NT2/D1 (cell line): Measurements from ENCODE around the gene TRIP4.
"Not testable (repeated sequence)": the region's sequence is repeated elsewhere in the genome, so short reads cannot be mapped to it uniquely, and the experiment has no call there.

Experiments
- DNase-seq: peaks from one replicate; pipeline ENCODE4 v3.0.0-alpha.2; 2011; ENCODE audit warnings: low read depth, low spot score
- H3K27me3 ChIP-seq: 2 replicates; pipeline ENCODE4 v1.6.0; 2011; ENCODE audit warnings: mild to moderate bottlenecking; ENCODE audit not compliant: insufficient read length, insufficient read depth
- H3K36me3 ChIP-seq: 2 replicates; pipeline ENCODE4 v1.6.1; 2011; ENCODE audit warnings: mild to moderate bottlenecking, low read length, mixed read lengths; ENCODE audit not compliant: insufficient read depth, insufficient read length
- H3K4me1 ChIP-seq: 2 replicates; pipeline ENCODE4 v1.5.1; 2011; ENCODE audit not compliant: insufficient read depth, insufficient read length
- H3K4me3 ChIP-seq: 2 replicates; pipeline ENCODE4 v1.5.1; 2011; ENCODE audit warnings: low read depth; ENCODE audit not compliant: insufficient read length
- H3K9ac ChIP-seq: 2 replicates; pipeline ENCODE4 v1.6.0; 2011; ENCODE audit warnings: low read depth; ENCODE audit not compliant: insufficient read length
- H3K9me3 ChIP-seq: 2 replicates; pipeline ENCODE4 v1.5.1; 2011; ENCODE audit warnings: mild to moderate bottlenecking, low read length; ENCODE audit not compliant: insufficient read depth
- SUZ12 ChIP-seq: IDR thresholded peaks from 2 replicates; pipeline ENCODE4 v1.6.1; 2011; ENCODE audit not compliant: insufficient read length, insufficient read depth; ENCODE audit errors: extremely low read depth
- YY1 ChIP-seq: IDR thresholded peaks from 2 replicates; pipeline ENCODE4 v1.6.1; 2011; ENCODE audit not compliant: insufficient read length, insufficient read depth
- ZNF274 ChIP-seq: IDR thresholded peaks from 2 replicates; pipeline ENCODE4 v1.6.1; 2011; ENCODE audit warnings: mild to moderate bottlenecking, low read depth, low read length

Gene TRIP4

DNA sequence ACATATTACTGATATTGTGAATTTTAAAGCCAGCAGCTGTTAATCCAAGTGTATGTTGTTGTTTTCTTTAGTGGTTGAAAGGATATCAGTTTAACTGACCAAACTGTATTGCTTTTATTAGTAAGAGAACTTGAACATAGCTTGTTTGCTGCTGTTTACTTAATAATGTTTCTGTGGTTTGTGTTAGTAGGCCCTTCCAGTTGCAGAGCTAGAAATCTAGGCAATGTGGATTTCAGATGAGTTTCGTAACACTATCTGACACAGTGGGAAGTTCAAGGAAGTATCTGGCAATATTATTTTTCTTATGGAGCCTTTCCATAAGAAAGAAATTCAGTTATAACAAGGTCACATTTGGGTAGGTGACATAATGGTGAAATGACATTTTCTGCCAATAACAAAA is 91.2 kb downstream of the TRIP4 start:
- Histone ChIP-seq H3K4me3 (no peak overlapping the region), H3K9me3 (no peaks in the 10 kb centered on the region), H3K27me3 (no peaks in the 10 kb centered on the region), H3K9ac (no peak overlapping the region), H3K4me1 (no peaks in the 10 kb centered on the region), H3K36me3 (peaks cover 12% of the 10 kb centered on the region)
- no peak for TF ChIP-seq ZNF274
- TF ChIP-seq YY1: no peak
- TF ChIP-seq SUZ12: no peak
- DNase-seq: no peak

DNA sequence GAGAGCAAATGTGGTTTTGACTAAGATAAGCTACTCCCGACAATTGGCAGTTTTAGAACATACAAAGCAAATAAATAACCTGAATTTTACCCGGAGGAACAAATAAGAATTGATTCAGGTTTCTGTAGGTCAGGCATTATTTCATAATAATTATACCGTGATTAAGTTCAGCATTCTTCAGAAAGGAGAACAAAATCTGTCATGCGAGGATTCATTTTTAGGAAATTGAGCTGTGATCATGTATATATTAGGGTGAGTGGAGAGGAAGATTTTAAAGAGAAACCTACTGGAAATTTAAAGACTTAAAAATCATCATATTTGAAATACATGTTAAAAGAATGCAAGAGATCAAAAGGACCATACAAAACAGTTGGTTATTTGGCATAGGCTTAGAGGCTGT is 93.3 kb downstream of the TRIP4 start:
- Histone ChIP-seq H3K4me3 (no peak overlapping the region), H3K4me1 (no peaks in the 10 kb centered on the region), H3K9me3 (no peaks in the 10 kb centered on the region), H3K27me3 (no peaks in the 10 kb centered on the region), H3K36me3 (peaks cover 12% of the 10 kb centered on the region), H3K9ac (no peak overlapping the region)
- DNase-seq: no peak
- TF ChIP-seq YY1: no peak
- TF ChIP-seq ZNF274: no peak
- no peak for TF ChIP-seq SUZ12

DNA sequence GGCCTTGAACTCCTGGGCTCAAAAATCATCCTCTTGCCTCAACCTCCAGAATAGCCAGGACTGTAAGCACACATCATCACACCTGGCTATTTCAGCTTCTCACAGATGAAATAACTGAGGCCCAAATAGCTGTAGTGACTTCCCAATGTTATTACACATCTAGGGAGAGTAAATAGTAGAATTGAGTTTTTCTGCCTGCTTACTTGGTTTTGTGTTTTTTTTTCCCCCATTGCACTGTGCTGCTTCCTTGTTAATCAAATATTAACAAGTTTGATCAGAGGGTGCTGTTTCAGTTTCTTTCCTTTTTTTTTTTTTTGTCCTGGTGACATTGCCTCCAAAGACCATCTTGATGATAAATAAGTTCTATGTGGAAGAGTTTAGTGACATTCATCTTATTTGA is 96.1 kb downstream of the TRIP4 start:
- Histone ChIP-seq H3K9me3 (no peaks in the 10 kb centered on the region), H3K36me3 (peaks cover 10% of the 10 kb centered on the region), H3K4me1 (peaks cover 2% of the 10 kb centered on the region), H3K27me3 (no peaks in the 10 kb centered on the region), H3K9ac (no peak overlapping the region), H3K4me3 (no peak overlapping the region)
- no peak for DNase-seq
- TF ChIP-seq YY1: no peak
- no peak for TF ChIP-seq ZNF274
- TF ChIP-seq SUZ12: no peak

DNA sequence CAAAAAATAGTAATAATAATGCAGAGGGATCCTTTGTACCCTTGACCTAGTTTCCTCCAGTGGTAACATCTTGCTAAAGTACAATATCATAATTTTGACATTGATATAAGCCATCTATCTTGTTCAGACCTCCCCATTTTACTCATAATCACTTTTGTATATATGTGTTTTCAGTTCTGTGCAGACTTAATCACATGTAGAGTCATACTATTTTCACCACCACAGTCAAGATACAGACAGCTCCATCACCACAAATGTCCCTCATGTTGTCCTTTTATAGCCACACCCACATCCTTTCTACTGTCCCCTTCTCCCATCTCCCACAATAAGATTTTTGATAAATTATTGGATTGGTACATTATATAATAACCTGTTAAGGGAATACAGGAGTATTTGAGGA is 98.2 kb downstream of the TRIP4 start:
- TF ChIP-seq ZNF274: no peak
- no peak for DNase-seq
- peaks cover 9% of the 10 kb centered on the region for H3K36me3 ChIP-seq
- H3K9me3 ChIP-seq: no peaks in the 10 kb centered on the region
- H3K27me3 ChIP-seq: no peaks in the 10 kb centered on the region
- H3K4me3 ChIP-seq: no peak overlapping the region
- no peak overlapping the region for H3K9ac ChIP-seq
- peaks cover 2% of the 10 kb centered on the region for H3K4me1 ChIP-seq

DNA sequence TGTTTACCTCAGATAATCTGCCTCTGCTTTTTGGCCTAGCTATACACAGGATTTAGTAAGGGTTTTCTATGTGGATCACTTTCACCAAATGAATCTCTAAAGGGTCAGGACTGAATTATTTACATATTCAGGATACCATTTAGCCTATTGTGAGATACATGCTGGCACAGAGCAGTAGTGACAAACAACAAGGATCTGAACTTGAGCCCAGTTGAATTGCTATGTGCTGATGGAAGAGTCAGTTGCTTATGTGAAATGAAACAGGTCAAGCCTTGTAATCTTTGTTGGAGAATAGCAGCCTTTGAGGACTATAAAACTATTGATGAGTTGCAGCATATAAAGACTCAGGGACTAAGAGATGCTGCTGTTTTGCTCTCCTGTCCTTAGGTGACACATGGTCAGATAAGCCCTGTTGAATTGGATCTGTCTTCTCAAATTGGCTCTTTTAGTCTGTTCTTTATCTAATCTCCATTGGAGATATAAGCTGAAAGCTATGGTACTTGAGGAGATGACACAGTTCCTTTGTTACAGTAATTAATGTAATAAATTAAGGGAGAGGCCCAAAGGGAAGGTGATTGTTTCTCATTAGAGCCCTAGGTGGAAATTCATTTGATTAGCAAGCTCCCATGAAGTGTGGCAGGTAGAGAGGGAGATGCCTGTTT is 103.1 kb downstream of the TRIP4 start:
- H3K4me1 ChIP-seq: peaks cover 2% of the 10 kb centered on the region
- no peaks in the 10 kb centered on the region for H3K9me3 ChIP-seq
- H3K9ac ChIP-seq: no peak overlapping the region
- peaks cover 12% of the 10 kb centered on the region for H3K36me3 ChIP-seq
- TF ChIP-seq SUZ12 (no peak), ZNF274 (no peak), YY1 (no peak)
- no peaks in the 10 kb centered on the region for H3K27me3 ChIP-seq
- DNase-seq: no peak
- H3K4me3 ChIP-seq: no peak overlapping the region

DNA sequence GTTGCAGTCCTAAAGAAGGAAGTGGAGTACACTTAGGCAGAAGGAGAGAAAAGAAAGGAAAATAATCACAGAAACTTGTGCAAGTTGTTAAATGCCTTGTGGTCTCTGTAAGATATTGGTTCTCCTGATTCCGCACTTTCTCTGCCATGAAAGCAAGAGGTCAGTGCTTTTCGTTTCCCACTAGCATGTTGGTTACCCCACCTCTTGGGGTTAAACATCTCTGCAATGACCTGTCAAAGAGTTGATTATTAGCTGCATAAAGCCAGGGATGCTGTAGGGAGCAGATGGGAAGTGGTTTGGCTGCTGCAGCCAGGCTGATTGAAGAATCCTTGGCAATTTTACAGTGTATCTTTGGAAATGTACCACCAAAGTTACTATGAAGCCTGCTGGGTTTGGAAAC is 106.0 kb downstream of the TRIP4 start:
- Histone ChIP-seq H3K9me3 (no peaks in the 10 kb centered on the region), H3K36me3 (peaks cover 20% of the 10 kb centered on the region), H3K4me1 (no peaks in the 10 kb centered on the region), H3K27me3 (no peaks in the 10 kb centered on the region), H3K4me3 (no peak overlapping the region), H3K9ac (no peak overlapping the region)
- no peak for DNase-seq
- no peak for TF ChIP-seq YY1
- no peak for TF ChIP-seq ZNF274
- no peak for TF ChIP-seq SUZ12

DNA sequence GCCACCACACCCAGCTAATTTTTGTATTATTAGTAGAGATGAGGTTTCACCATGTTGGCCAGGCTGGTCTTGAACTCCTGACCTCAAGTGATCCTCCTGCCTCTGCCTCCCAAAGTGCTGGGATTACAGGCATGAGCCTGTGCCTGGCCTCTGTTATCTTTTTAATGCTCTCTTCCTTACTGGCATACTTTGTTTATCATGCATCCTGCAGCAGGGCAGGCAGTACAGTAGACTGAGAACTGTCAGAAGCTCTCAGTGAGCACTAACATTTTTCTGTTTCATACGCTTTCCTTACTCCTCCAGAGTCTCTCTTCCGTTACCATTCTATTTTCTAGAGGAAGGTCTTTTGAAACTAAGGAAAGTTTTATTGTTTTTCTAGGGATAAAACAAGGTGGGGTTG is 108.3 kb downstream of the TRIP4 start:
- not testable (repeated sequence) for DNase-seq, H3K4me1 ChIP-seq, H3K27me3 ChIP-seq, H3K4me3 ChIP-seq, H3K9ac ChIP-seq, H3K9me3 ChIP-seq
- peaks cover 40% of the 10 kb centered on the region for H3K36me3 ChIP-seq

DNA sequence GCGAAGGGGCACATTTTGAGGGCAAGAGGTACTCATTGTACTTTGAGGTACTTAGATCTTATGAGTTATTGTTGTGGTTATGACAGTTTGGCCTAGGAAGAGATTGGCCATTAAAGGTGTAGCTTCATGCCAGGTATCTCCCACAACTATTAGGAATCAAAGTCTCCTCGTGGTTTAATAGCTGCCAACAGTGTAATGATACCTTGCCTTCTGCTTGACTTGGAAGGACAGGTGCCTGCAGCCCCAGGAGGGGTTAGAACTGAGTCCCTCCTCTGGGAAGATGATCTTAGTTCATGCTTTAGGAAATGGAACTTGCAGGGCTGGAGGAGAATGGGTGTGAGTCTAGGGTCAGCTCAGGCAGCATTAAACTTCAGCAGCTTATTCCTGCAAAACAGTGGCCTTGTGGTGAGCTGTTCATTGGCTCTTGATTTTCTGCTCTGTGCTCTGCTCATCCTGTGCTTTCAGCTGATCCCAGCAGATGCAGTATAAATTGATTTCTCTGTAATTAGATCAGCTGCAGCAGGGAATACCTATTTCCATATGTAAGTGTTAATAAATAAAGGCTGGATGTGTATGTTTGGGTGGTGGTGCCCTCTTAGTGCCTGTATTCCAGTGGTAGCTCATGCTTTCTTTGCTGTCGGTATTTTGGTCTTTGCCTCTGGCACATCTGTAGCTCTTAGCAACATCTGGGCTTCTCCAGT is 113.2 kb downstream of the TRIP4 start:
- Histone ChIP-seq H3K27me3 (no peaks in the 10 kb centered on the region), H3K9me3 (no peaks in the 10 kb centered on the region), H3K9ac (no peak overlapping the region), H3K4me1 (peaks cover 2% of the 10 kb centered on the region), H3K36me3 (peaks cover 57% of the 10 kb centered on the region), H3K4me3 (no peak overlapping the region)
- TF ChIP-seq SUZ12: no peak
- DNase-seq: no peak
